NCI-H1092 treated with DMSO at 0.1 percent for 48 hours (cell line): ENCODE data around the gene KIRREL2.
A peak's percentile ranks its signal among the peaks of the same experiment; 100 is the strongest.
"Not testable (repeated sequence)": the region's sequence is repeated elsewhere in the genome, so short reads cannot be mapped to it uniquely, and the experiment has no call there.

Source experiments
- DNase-seq: peaks from one replicate; lab custom pipeline; 2025; lab: John Stamatoyannopoulos, UW

The KIRREL2 gene

GRCh38 chr19:35899547-35900214 is 43.0 kb downstream of the KIRREL2 start:
- peak; percentile 8 for DNase-seq

DNA sequence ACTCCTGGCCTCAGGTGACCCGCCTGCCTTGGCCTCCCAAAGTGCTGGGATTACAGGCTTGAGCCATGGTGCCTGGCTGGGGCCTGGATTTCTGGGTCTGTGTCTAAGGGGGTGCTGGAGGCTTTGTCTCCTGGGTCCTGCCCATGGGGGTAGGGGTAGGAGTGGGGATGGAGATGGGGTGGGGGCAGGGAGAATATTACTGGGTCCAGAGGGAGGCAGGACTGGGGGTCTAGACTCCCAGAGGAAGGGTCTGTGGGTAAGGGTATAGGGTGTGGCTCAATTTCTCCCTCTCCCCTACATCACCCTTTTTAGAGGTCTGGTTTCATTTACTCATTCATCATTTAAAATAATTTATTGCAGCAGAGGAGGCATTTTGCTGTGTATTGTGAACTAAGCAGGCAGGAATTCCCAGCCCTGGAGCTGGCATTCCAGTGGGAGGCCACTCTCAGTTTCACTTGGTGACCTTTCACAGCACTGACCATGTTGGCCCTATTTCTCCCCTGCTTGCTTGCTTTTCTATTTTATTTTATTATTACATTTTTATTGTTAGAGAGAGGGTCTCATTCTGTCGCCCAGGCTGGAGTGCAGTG is 44.4 kb downstream of the KIRREL2 start:
- DNase-seq = no peak

DNA sequence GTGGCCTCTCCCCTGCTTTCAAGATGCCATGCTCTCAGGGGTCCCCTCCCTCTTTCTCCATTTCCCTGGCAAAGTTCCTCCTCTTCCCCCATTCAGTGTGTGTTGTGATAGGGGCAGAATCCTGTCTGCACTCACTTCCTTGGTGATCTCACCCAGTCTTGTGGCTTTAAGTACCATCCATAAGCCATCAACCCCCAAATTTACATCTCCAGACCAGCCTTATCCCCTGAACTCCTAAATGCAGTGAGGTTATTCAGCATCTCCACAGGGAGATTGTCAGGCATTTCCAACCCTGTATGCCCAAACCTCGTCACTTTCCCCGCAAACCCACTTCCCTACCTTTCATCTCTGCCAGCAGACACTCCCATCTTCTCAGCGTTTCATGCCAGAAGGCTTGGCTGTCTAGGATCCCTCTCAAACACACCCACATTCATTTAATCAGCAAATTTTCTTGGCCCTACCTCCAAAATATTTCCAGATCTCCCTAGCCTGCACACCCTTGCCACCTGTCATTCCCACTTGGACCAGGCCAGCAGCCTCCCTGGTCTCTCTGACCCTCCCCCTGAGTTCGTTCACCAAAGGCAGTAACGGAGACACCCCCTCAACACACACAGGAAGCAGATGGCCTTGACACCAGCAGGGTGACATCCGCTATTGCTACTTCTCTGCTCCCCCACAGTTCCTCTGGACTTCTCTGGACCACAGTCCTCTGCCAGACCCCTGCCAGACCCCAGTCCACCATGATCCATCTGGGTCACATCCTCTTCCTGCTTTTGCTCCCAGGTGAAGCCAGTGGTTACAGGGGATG is 45.3 kb downstream of the KIRREL2 start, which contains the start of gene HCST:
Gene HCST (plus strand): TSS at position 676 of the 808 bp plus-strand sequence. CDS start 65 bp downstream, at position 741.
- no peak for DNase-seq

GRCh38 chr19:35902870-35903475 is 46.3 kb downstream of the KIRREL2 start:
- DNase-seq = no peak

DNA sequence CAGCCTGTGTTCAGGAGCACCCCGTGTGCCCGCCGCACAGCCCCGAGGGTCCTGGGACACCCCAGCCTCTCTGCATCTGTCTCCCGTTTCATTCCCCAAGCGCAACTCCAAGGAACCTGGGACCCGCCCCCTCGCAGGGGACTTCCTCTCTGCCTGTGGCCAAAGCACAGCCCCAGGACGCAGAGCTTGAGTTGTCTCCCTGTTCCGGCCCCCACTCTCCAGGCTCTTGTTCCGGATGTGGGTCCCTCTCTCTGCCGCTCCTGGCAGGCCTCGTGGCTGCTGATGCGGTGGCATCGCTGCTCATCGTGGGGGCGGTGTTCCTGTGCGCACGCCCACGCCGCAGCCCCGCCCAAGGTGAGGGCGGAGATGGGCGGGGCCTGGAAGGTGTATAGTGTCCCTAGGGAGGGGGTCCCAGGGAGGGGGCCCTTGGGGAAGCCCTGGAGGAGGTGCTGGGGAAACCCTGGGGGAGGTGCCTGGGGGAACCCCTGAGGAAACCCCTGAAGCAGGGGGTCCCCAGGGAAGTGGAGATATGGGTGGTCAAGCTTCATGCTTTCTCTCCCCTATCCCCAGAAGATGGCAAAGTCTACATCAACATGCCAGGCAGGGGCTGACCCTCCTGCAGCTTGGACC is 47.0 kb downstream of the KIRREL2 start:
- DNase-seq = no peak

GRCh38 chr19:35904311-35905068 is 47.8 kb downstream of the KIRREL2 start:
- no peak for DNase-seq

GRCh38 chr19:35905178-35905727 is 48.5 kb downstream of the KIRREL2 start:
- DNase-seq = no peak

DNA sequence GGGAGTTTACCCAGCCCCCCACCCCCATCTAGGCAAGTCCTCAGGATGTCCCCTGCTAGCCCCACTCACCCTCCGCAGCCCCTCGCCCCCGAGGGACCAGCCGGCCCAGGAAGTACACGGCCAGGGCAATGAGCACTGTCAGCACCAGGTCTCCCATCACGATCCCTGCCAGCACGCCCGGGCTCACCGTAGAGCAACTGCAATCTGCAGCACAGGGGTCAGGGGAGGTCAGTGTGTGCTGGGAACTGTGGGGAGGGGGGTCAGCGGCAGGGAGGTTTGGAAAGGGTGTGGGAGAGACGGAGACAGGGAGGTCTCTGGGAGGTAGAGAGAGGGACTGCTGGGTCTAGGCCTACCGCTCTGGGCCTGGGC is 50.6 kb downstream of the KIRREL2 start:
- no peak for DNase-seq

DNA sequence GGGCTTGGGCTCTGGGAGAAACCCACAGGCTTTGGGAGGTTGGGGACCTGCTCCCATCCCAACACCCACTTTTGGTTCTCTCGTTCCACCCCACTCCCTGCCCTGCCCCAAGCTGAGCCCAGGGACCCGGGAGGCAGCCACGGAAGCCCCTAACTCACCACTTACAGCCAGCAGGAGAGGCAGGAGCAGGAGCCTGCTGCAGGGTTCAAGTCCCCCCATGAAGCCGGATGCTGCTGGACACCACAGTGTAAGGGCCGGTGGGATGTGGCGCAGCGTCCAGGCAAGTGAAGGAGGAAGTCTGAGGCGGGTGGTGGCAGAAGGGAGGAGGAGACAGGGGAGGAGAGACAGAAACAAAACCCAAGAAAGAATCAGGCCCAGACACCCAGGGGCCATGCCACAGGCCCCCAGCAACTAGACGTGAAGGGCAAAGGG is 51.3 kb downstream of the KIRREL2 start, which contains the start of gene TYROBP:
Gene TYROBP (minus strand): TSS at position 286 of the 432 bp plus-strand sequence. CDS start 67 bp downstream, at position 219.
- DNase-seq = no peak

- DNase-seq = no peak
Measured at GRCh38 chr19:35908973-35909683, 52.4 kb downstream of the KIRREL2 start.

DNA sequence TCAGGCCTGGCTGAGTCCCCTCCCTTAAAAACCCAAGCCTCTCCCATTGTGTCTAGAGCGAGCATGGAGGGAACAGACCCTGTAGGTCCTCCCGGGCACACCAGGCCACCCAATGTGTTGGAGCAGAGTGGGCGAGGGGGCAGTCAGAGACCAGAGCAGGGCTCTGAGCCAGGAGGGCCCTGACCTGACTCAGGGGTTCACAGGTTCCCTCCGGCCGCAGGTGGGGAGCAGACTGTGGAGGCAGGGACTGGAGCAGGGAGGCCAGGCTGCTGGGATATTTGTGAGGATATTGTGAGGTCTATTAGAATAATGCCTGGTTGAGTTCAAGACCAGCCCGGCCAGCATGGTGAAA is 52.9 kb downstream of the KIRREL2 start:
- no peak for DNase-seq

GRCh38 chr19:35910355-35910754 is 53.6 kb downstream of the KIRREL2 start:
- not testable (repeated sequence) for DNase-seq

GRCh38 chr19:35911173-35911572 is 54.5 kb downstream of the KIRREL2 start:
- no peak for DNase-seq

GRCh38 chr19:35911790-35912189 is 55.1 kb downstream of the KIRREL2 start:
- DNase-seq = no peak

- no peak for DNase-seq
Measured at GRCh38 chr19:35913589-35913988, 56.9 kb downstream of the KIRREL2 start.

- no peak for DNase-seq
Measured at GRCh38 chr19:35915443-35915842, 58.7 kb downstream of the KIRREL2 start.
